D721Med (cell line): ENCODE data around the gene AP2B1.
A peak's percentile ranks its signal among the peaks of the same experiment; 100 is the strongest.

Experiments used
- DNase-seq: peaks from one replicate; pipeline ENCODE4 v3.0.0; 2011; ENCODE audit warnings: low spot score; ENCODE audit not compliant: insufficient read length
- FAIRE-seq: peaks from 2 replicates; lab custom pipeline; 2011; peaks lifted over from hg19 to GRCh38; lab: Jason Lieb, UNC
- TF ChIP-seq, protein P1 (sequence below): IDR thresholded peaks from 2 replicates; pipeline ENCODE4 v1.5.1; 2012; ENCODE audit warnings: mild to moderate bottlenecking, control low read depth; ENCODE audit not compliant: insufficient read depth; ENCODE audit errors: missing control alignments

AP2B1 gene

GRCh38 chr17:35569405-35569804 lies 17.7 kb upstream of the AP2B1 start:
- TF ChIP-seq, protein P1, sequence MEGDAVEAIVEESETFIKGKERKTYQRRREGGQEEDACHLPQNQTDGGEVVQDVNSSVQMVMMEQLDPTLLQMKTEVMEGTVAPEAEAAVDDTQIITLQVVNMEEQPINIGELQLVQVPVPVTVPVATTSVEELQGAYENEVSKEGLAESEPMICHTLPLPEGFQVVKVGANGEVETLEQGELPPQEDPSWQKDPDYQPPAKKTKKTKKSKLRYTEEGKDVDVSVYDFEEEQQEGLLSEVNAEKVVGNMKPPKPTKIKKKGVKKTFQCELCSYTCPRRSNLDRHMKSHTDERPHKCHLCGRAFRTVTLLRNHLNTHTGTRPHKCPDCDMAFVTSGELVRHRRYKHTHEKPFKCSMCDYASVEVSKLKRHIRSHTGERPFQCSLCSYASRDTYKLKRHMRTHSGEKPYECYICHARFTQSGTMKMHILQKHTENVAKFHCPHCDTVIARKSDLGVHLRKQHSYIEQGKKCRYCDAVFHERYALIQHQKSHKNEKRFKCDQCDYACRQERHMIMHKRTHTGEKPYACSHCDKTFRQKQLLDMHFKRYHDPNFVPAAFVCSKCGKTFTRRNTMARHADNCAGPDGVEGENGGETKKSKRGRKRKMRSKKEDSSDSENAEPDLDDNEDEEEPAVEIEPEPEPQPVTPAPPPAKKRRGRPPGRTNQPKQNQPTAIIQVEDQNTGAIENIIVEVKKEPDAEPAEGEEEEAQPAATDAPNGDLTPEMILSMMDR: no peak
- DNase-seq (no peak), FAIRE-seq (no peak)

- TF ChIP-seq, protein P1: no peak
- no peak for DNase-seq
- FAIRE-seq: no peak
Observed at GRCh38 chr17:35575759-35576158, 11.4 kb upstream of the AP2B1 start.

GRCh38 chr17:35577830-35578196 lies 9.3 kb upstream of the AP2B1 start:
- DNase-seq: no peak
- FAIRE-seq: no peak
- TF ChIP-seq, protein P1: no peak

DNA sequence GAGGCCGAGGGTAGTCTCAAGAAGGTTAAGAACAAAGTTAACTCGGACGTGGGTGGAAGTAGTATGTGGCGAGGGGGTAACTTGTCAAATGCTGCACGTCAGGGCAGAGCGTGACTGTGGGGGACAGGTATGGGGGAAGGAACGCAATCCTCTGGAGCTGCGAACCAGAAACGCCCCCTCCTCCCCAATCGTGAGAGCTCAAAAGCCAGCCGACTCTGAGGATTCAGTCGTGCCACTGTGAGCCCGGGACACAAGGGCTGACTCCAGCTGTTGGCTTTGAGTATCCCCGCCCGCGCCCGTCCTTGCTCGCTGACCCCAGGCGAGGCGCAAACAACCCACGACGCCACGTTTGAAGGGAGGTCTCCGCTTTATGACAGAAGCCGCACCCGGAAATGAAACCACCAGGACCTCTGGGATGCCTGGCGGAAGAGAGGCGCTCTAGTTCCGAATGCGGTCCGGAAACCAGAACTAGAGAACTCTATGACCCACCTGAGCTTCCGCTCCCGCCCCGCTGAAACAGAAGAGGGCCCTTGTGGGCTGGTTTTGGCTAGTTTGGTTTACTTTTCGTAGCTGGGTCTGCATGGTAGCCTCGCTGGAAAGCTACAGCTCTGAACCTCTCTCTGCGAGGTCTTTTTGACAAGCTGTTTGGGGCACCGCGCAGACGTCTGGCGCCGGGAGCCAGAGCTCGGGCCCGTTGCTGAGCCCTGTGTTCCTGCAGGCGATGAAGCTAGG lies 8.8 kb upstream of the AP2B1 start, which contains the start of gene PEX12:
PEX12 (minus strand) TSS at position 375 of the 732 bp plus-strand sequence. CDS start 550 bp downstream, outside the sequence.
- DNase-seq (peak; percentile 68), FAIRE-seq (no peak)
- TF ChIP-seq, protein P1: no peak

DNA sequence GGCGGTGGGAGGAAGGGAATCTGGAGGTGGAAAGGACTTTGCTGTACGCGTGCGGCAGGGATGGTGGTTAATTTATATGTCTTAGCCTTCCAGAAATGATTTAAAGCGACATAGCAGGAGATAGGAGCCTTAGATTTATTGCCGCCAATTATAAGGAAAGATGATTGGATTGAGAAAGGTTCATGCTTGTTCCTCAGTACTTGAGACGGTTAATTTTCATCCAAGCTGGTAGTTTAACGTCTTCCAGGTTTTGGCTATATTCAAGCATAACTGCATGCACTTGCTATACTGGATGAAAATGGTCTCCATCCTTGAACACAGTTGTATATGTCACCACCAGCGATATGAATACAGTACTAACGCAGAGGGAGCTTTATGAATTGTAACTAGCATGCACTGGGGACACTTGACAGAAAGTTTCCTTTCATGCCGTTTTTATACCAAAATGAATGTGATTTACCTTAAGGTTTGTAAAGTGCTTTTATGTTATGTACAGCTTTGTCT lies 8.1 kb upstream of the AP2B1 start:
- TF ChIP-seq, protein P1: no peak
- DNase-seq (no peak), FAIRE-seq (no peak)

DNA sequence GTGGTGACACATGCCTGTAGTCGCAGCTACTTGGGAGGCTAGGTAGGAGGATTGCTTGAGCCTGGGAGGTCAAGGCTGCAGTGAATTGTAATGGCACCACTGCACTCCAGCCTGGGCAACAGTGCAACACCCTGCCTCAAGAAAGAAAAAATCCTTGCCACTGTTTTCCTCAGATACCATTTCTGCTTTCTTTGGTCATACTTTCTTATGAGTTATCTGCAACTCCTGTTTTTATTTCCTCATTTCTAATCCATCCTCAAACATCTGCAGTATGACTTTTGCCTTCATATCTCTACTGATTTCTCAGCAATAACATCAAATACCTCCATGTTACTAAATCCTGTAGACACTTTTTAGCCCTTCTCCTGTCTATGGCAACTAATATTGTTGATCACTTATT lies 3.1 kb upstream of the AP2B1 start:
- no peak for DNase-seq
- FAIRE-seq: no peak
- TF ChIP-seq, protein P1: no peak

GRCh38 chr17:35586569-35587073 lies 501 bp upstream of the AP2B1 start:
- FAIRE-seq: no peak
- no peak for DNase-seq
- TF ChIP-seq, protein P1: no peak
